ENCODE results near the gene GATD1. TPM values are rescaled to one million over a fixed set of nuclear protein-coding genes. Genes with fewer than 3 reads are reported as not detected.
A peak's percentile ranks its signal among the peaks of the same experiment; 100 is the strongest.

Gene GATD1
- total RNA-seq, 4 donors from 2014 or later = 3.5 to 10.6 (median 9.4) TPM

GRCh38 chr11:764322-765024 lies 12.8 kb downstream of the GATD1 start:
- Histone ChIP-seq H3K27ac (no peak overlapping the region), H3K9me3 (no peaks in the 10 kb centered on the region), H3K27me3 (no peaks in the 10 kb centered on the region), H3K4me1 (no peaks in the 10 kb centered on the region), H3K36me3 (peaks cover 0 to 75% of the 10 kb centered on the region in 2 donors), H3K4me3 (no peak overlapping the region)
- intact Hi-C loops (cut with DNase I; ENCODE audit: low total_unique reads) = loop anchor here (2.0 kb wide), 1 partner anchor 16 kb away; no protein-coding TSS in a partner anchor
- ATAC-seq (no peak), DNase-seq (no peak)
- in situ Hi-C loops (cut with MboI; ENCODE audit: low sequenced_read_pairs in 4 of 4) = no loop called here
- no peak for TF ChIP-seq CTCF (IDR thresholded peaks at IDR 0.05 in 4 of 5, conservative IDR thresholded peaks at IDR 0.05 in 1 of 5)
- TF ChIP-seq POLR2A (IDR thresholded peaks at IDR 0.05) = no peak

DNA sequence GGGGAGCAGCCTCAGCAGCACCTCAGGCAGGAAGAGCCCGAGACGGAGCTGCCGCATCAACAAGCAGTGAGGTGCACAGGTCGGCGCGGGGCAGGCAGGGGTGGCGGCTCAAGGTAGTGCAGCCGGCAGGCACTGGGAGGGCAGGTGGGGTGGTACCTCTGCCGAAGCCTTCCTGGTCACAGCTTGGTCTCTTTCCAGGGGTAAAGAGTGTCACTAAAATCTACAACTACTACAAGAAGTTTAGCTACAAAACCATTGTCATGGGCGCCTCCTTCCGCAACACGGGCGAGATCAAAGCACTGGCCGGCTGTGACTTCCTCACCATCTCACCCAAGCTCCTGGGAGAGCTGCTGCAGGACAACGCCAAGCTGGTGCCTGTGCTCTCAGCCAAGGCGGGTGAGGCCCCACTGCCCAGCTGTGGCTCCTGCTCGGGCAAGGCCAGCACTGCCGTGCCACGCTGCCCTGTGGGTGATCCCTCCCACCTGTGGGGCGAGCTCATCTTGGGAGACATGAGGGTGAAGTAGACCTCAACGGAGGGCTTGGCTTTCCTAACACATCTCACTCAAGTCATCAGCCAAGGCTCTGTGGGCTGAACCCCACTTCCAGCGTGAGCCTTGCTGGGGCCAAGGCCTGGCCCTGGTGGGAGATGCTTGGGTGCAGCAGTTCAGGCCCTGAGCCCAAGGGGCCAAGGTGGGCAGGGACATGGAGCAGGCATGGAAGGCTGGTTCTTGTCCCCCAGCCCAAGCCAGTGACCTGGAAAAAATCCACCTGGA lies 13.6 kb downstream of the GATD1 start:
- no peak for ATAC-seq
- intact Hi-C loops (cut with DNase I; ENCODE audit: low total_unique reads) (loop anchor here (2.0 kb wide), 1 partner anchor 15 kb away; no protein-coding TSS in a partner anchor), in situ Hi-C loops (cut with MboI; ENCODE audit: low sequenced_read_pairs in 4 of 4) (no loop called here)
- Histone ChIP-seq H3K4me3 (no peak overlapping the region), H3K4me1 (no peaks in the 10 kb centered on the region), H3K27ac (no peak overlapping the region), H3K27me3 (no peaks in the 10 kb centered on the region), H3K36me3 (peaks cover 0 to 83% of the 10 kb centered on the region in 2 donors), H3K9me3 (no peaks in the 10 kb centered on the region)
- no peak for TF ChIP-seq CTCF (IDR thresholded peaks at IDR 0.05 in 4 of 5, conservative IDR thresholded peaks at IDR 0.05 in 1 of 5)
- TF ChIP-seq POLR2A (IDR thresholded peaks at IDR 0.05) = no peak
- no peak for DNase-seq

- Histone ChIP-seq H3K27ac (peak overlapping the region in 1 of 4 donors; percentile 22), H3K36me3 (peaks cover 0 to 89% of the 10 kb centered on the region in 2 donors), H3K4me3 (no peak overlapping the region), H3K4me1 (no peaks in the 10 kb centered on the region), H3K27me3 (no peaks in the 10 kb centered on the region), H3K9me3 (no peaks in the 10 kb centered on the region)
- ATAC-seq (no peak), DNase-seq (no peak)
- in situ Hi-C loops (cut with MboI; ENCODE audit: low sequenced_read_pairs in 4 of 4) = no loop called here
- no peak for TF ChIP-seq POLR2A (IDR thresholded peaks at IDR 0.05)
- TF ChIP-seq CTCF (IDR thresholded peaks at IDR 0.05 in 4 of 5, conservative IDR thresholded peaks at IDR 0.05 in 1 of 5) = no peak
- intact Hi-C loops (cut with DNase I; ENCODE audit: low total_unique reads) = no loop called here
Measured at GRCh38 chr11:763073-763463, 14.2 kb downstream of the GATD1 start.

- H3K4me1 ChIP-seq = no peaks in the 10 kb centered on the region
- in situ Hi-C loops (cut with MboI; ENCODE audit: low sequenced_read_pairs in 4 of 4) (no loop called here), intact Hi-C loops (cut with DNase I; ENCODE audit: low total_unique reads) (no loop called here)
- H3K9me3 ChIP-seq = no peaks in the 10 kb centered on the region
- peaks cover 0 to 92% of the 10 kb centered on the region in 2 donors for H3K36me3 ChIP-seq
- no peaks in the 10 kb centered on the region for H3K27me3 ChIP-seq
- H3K27ac ChIP-seq = peak overlapping the region in 2 of 4 donors; percentile 22 to 52
- ATAC-seq (peak; percentile 30 to 71), DNase-seq (peak in 1 of 2 donors; percentile 58)
- no peak overlapping the region for H3K4me3 ChIP-seq
- TF ChIP-seq CTCF (IDR thresholded peaks at IDR 0.05 in 4 of 5, conservative IDR thresholded peaks at IDR 0.05 in 1 of 5) (peak in 3 of 5 experiments; percentile 11 to 19 (median 12)), POLR2A (IDR thresholded peaks at IDR 0.05) (no peak)
Measured at GRCh38 chr11:762421-763072, 14.7 kb downstream of the GATD1 start.
